Epithelial cell of proximal tubule (primary cell): ENCODE results near the gene PRKN. TPM values are rescaled to one million over a fixed set of nuclear protein-coding genes. Genes with fewer than 3 reads are reported as not detected.

Experiments used
- DNase-seq: peaks from one replicate; pipeline ENCODE4 v3.0.0-alpha.2; 2011; ENCODE audit warnings: low read depth
- H3K4me3 ChIP-seq: 2 replicates; pipeline ENCODE4 v1.5.1; 2011; ENCODE audit warnings: low read depth, mild to moderate bottlenecking, low read length
- CTCF ChIP-seq: conservative IDR thresholded peaks from 2 replicates; pipeline ENCODE4 v1.5.1; 2012; ENCODE audit warnings: low read depth, mild to moderate bottlenecking, low read length
- total RNA-seq: library from RNA; depleted of rRNA; stranded (reverse); fragments of >200 nt; gene quantifications from 2 replicates; pipeline ENCODE4 v1.2.3, GENCODE V29; 2015

PRKN gene
- total RNA-seq, 1 donor from 2014 or later: 0.58 TPM

DNA sequence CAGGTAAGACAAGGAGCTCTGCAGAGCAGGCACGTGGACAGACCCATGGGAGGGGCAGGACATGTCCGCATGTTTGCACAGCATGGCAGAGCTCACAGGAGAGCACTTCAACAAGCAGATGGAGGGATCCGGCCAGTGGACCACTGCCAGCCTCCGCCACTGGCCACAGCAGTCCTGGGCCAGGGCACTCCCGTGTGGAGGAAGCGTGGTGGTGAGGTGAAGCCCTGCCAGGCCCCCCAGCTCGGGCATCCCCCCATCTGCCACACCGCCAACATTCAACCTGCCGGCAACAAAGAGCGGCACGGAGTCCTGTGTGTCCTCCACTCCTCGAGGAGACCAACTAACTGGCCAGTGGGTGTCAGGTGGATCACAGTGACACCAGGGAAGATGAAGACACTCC, 1349.5 kb downstream of the PRKN start:
- no peak overlapping the region for H3K4me3 ChIP-seq
- no peak for TF ChIP-seq CTCF
- no peak for DNase-seq

DNA sequence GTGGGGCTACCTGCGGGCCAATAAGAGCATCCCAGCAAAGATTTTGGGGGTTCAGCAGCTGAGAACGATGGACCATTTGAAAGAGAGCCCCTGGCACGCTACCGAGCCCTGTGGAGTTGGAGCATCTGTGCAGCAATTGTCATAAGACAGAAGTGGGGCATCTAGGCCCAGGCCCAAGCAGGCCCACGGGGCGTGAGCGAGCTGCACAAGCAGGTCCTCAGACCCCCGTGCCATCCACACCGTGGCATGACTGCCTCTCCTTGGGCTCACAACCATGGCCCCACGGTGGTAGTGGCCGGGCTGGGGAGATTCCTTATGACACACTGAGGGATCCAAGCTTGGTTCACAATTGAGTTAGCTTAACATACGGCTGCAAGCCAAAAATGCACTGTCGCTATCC, 1350.5 kb downstream of the PRKN start:
- no peak overlapping the region for H3K4me3 ChIP-seq
- TF ChIP-seq CTCF: no peak
- DNase-seq: no peak

GRCh38 chr6:161376367-161376766, 1351.2 kb downstream of the PRKN start:
- TF ChIP-seq CTCF: no peak
- no peak overlapping the region for H3K4me3 ChIP-seq
- DNase-seq: no peak

DNA sequence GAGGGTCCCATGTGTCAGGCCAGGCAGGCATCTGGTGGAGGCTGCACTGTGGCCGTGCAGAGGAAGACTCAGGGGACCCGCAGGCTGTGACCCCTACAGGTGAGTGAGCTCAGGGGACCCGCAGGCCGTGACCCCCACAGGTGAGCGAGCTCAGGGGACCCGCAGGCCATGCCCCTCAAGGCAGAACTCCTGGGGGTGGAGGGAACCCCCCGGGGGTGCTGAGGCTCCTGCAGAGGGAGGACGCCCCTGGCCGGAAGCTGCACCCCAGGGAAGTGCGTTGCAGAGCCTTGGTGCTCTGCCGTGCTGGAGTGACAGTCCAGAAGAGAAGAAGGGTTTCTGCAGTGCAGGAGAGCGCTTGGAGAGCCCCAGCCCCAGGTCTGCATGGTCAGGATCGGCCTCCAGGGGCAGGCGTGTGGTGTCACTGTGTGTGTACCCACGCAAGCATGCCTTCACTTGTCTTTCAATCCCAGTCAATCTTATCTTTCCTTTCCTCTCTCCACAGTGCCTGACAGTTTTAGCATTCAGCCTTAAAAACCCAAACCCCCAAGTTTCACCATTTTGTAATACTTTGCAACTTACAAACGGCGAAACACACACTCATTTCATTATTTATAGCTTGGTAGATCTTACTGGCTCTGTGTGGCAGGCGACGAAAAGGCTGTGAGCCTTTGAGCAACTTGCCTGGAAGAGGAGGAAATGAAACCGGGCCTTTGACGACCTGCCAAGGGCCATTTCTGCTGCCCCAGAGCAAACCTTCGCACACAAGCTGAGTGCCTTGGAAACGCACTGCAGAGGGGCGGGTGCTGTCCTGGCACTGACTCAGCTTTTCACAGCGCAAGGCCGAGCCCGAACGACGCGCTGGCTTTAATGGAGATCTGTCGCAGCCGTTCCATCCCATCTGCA, 1352.3 kb downstream of the PRKN start:
- peak overlapping the region; percentile 28 for H3K4me3 ChIP-seq

GRCh38 chr6:161373905-161374451, 1353.6 kb downstream of the PRKN start:
- no peak overlapping the region for H3K4me3 ChIP-seq
- DNase-seq: no peak
- peak; percentile 95 for TF ChIP-seq CTCF

More for the DNA sequence above, 1352.3 kb downstream of the PRKN start:
- DNase-seq: no peak
- TF ChIP-seq CTCF: peak; percentile 43

GRCh38 chr6:161372422-161372793, 1355.2 kb downstream of the PRKN start:
- H3K4me3 ChIP-seq: no peak overlapping the region
- no peak for DNase-seq
- no peak for TF ChIP-seq CTCF

GRCh38 chr6:161370880-161371279, 1356.7 kb downstream of the PRKN start:
- no peak overlapping the region for H3K4me3 ChIP-seq
- peak; percentile 89 for TF ChIP-seq CTCF
- DNase-seq: no peak
